Right lung (tissue), 10 donors: Measurements from ENCODE around the gene KANK2. TPM values are rescaled to one million over a fixed set of nuclear protein-coding genes. Genes with fewer than 3 reads are reported as not detected.

Source experiments
- DNase-seq, 2 donors: peaks; one replicate each; pipeline ENCODE4 v3.0.0-alpha.2; 2013
- long read RNA-seq, 8 donors: transcript quantifications; one replicate each; lab custom pipeline, GENCODE V29; 2026
- polyA plus RNA-seq, 5 donors: library from polyadenylated mRNA; unstranded; fragments of 120-200 nt; gene quantifications; one replicate each; pipeline versions ENCODE4 v1.2.1 to v1.2.3, GENCODE V29; 2013; ENCODE audit warnings: inconsistent platforms in 1 of 5, low replicate concordance in 1 of 5; ENCODE audit not compliant: insufficient read length in 5 of 5, insufficient read depth in 1 of 5

The KANK2 gene
- polyA plus RNA-seq, result 100 to 1,000 TPM; 218 to 306 (median 249) TPM
- long read RNA-seq, donor 1, transcript KANK2-206 (1 exons, 1,126 nt), result major isoform, 7 of 35 reads
- long read RNA-seq, donor 1, transcript KANK2-203 (4 exons, 542 nt), result minor isoform, 5 of 35 reads
- long read RNA-seq, donor 1, partial matches to known transcripts, result 18 of 35 reads
- long read RNA-seq, donor 1, other reads (novel, unspliced or antisense), result 5 of 35 reads
- long read RNA-seq, donor 2, full-length matches to known transcripts, result 7 of 7 reads
- long read RNA-seq, donor 2, partial matches to known transcripts, result 0 of 7 reads
- long read RNA-seq, donor 2, other reads (novel, unspliced or antisense), result 0 of 7 reads
- long read RNA-seq, donor 3, full-length matches to known transcripts, result 6 of 22 reads
- long read RNA-seq, donor 3, partial matches to known transcripts, result 16 of 22 reads
- long read RNA-seq, donor 3, other reads (novel, unspliced or antisense), result 0 of 22 reads
- long read RNA-seq, donor 4, full-length matches to known transcripts, result 4 of 14 reads
- long read RNA-seq, donor 4, partial matches to known transcripts, result 5 of 14 reads
- long read RNA-seq, donor 4, other reads (novel, unspliced or antisense), result 5 of 14 reads
- long read RNA-seq, donor 5, full-length matches to known transcripts, result 13 of 24 reads
- long read RNA-seq, donor 5, partial matches to known transcripts, result 5 of 24 reads
- long read RNA-seq, donor 5, other reads (novel, unspliced or antisense), result 6 of 24 reads
- long read RNA-seq, donor 6, full-length matches to known transcripts, result 13 of 23 reads
- long read RNA-seq, donor 6, partial matches to known transcripts, result 0 of 23 reads
- long read RNA-seq, donor 6, other reads (novel, unspliced or antisense), result 10 of 23 reads
- long read RNA-seq, donor 7, full-length matches to known transcripts, result 10 of 16 reads
- long read RNA-seq, donor 7, partial matches to known transcripts, result 6 of 16 reads
- long read RNA-seq, donor 7, other reads (novel, unspliced or antisense), result 0 of 16 reads
- long read RNA-seq, donor 8, partial matches to known transcripts, result 0 of 6 reads
- long read RNA-seq, donor 8, other reads (novel, unspliced or antisense), result 0 of 6 reads

DNA sequence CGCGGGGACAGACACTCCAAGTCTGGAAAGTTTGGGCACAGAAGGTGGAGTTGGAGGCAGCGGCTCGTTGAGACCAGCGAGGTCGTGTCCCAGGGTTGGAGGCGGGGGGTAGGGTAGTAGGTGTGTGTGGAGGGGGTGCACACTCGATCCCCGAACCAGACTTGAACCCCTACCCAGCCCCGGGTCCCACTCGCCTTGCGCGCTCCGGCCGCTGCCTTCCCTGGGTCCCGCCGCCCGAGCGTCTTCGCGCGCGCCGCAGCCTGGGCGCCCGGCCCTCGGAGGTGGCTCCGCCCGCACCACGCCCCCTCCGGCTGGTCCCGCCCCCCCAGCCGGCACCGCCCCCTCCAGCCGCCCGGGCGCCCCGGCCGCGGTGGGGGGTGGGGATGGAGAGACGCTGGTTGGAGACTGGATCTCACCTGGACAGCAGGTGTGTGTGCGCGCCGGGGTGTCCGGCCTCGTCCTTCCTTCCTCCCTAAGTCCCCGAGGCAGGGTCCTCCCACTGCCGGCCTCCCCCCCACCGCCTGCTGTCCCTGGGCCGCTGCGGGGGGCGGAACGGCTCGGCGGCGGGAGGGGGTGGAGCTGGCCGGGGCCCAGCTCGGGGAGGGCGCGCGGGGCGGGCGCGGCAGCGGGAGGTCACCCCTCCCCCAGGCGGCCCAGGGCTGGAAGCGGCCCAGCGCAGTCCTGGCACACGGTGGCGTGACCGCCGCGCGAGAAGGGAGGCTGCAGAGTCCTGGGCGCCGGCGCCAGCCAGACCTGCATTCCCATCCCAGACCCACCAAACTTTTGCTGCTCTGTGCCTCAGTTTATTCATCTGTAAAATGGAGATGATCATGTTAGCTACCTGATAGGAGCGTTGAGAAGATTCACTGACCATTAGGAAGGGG is at the start of gene KANK2:
Gene KANK2, minus strand, starts transcription at position 255 of the 884 bp plus-strand sequence. CDS start 3,034 bp downstream, outside the sequence.
- DNase-seq, result peak; percentile 86 to 89

DNA sequence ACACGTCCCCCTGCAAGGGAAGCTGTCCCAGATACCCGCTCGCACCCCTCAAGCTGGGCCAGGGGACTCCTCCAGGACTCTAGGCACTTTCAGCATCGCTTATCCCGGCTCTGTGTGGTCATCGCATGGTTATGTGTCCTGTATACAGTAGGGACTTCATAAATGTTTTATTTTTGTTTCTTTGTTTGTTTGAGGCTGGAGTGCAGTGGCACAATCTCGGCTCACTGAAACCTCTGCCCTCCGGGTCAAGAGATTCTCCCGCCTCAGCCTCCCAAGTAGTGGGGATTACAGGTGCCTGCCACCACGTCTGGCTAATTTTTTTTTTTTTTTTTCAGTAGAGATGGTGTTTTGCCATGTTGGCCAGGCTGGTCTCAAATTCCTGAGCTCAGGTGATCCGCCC is 49.6 kb upstream of the KANK2 start:
- DNase-seq, result no peak

DNA sequence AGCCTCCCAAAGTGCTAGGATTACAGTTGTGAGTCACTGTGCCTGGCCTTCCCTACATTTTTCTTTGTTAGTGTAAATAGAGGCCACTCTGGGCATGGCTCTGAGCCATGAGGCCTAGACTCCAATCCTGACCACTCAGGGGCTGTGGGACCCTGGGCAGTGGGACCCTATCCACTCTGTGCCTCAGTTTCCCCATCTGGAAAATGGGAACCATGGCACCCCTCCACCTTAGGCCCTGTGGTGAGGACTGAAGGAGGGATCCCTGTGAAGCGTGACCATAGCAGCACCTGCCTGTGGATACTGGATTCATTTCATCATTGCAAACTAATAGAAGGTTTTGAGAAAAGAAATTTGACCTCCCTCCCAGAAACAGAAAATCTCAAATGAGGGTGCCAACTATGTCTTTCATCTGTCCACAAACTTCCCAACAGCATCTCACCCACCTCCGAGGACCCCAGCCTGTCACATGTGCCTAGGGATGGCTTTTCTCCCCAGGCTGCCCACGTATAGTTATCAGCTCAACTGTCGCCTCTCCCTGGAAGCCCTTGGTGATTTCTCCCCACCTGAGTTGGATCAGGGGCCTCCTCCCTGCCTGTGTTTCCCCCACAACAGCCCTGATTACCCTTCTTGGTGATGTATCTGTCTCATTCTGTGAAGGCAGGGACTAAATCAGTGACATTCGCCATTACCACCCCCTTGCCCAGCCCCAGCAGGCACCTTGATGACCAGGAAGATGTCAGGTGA is 47.7 kb upstream of the KANK2 start:
- no peak for DNase-seq

DNA sequence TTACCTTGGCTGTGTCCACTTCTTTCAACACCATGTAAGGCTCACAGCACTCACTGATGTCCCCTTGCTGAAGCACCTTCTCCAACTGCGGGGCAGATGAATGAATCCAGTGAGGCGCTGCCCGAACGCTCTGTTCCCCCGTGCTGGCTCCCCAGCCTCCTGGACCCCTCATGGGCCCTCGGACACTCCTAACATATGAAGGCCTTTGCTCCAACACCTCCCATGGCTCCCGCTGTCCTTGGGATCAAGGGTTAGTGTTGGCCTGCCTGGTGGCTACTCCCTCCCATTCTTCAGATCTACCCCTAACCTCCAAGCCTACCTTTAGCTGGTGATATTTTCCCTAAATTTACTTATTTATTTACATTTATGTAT is 46.4 kb upstream of the KANK2 start:
- no peak for DNase-seq

DNA sequence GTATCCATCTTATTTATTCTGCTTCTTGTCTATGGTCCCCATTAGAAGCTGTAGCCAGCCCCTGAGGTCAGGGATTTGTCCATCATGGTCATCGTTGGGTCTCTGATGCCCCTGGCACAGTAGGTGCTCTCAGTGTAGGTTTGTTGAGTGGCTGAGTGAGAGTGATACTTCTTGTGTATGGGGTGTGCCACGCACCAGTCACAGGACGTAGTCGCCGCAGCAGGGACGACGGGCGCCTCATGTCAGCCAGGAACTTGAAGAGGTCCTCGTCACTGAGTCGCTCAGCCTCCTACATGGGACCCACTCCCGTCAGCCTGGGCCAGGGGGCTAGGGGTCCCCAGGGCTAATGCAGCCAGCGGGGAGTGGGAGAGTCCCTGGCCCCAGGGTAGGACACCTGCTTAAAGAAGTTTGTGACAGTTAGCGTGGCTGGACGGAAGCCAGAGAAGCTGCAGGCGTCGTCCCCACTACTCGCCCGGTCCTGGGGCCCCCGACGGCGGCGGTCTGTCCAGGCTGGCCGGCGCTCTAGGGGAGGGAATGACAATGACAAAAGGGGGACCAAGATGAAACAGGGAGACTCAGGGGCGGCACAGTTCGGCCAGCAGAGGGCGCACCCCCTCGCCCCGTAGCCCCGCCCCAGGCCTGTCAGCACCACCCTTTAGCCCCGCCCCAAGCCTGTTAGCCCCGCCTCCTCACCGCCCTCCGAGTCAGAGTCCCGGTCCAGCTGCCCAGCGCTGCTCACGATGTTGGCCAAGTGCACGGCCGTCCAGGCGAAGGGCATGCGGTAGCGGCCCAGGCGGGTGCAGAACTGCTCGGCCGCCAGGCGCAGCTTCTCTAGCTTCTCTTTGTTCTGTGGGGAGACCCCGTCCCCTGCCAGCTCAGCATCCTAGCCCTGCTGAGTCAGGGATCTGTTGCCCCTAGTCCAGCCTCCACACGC is 45.8 kb upstream of the KANK2 start:
- DNase-seq, result peak; percentile 77 to 83

DNA sequence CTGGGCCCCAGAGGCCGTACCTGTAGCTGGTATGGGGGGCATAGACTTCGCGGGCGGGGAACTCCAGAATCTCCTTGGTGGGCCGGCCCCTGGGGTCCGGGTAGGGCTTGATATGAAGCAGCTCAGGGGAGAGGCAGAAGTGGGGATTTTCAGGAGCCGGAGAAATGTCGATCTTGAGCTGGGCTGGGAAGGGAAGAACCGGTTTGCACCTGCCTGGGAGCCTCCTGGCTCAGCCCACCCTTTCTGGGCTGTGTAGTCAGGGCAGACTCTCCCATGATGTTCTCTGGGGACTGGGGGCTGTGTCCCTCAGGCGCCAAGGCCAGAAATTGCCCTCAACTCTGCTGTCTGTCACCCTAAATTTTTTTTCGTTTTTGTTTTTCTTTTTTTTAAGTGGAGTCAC is 44.7 kb upstream of the KANK2 start:
- no peak for DNase-seq

DNA sequence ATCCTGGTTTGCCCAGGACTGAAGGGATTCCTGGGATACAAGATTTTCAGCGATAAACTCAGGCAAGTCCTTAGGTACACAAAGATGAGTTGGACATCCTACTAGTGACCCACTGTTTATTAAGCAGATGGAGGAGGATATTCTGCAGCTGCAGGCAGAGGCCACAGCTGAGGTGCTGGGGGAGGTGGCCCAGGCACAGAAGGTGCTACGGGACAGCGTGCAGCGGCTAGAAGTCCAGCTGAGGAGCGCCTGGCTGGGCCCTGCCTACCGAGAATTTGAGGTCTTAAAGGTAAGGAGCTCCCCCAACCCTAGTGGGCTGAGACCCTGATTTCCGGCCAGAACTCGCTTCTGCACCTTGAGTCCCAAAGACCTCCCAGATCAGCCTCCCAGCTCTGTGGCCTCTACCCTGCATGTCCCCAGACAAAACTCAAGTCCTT is 42.7 kb upstream of the KANK2 start:
- DNase-seq, result no peak

DNA sequence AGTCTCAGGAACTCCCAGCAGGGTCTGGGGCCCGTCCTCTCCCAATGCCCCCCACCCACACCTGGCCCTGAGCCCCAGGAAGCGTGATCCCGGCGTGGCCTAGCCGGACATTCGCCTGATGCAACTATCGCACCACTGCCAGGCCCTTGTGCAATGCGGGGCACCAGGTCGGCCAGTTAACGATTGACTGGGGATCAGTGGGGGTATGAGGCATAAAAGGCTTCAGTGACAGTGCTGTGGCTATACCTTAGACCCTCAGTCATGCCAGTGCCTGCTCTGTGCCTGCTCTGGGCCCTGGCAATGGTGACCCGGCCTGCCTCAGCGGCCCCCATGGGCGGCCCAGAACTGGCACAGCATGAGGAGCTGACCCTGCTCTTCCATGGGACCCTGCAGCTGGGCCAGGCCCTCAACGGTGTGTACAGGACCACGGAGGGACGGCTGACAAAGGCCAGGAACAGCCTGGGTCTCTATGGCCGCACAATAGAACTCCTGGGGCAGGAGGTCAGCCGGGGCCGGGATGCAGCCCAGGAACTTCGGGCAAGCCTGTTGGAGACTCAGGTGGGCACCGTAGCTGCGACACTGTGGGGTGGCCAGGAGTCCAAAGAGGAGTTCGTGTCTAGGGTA is 42.1 kb upstream of the KANK2 start, which contains the start of gene ANGPTL8:
Gene ANGPTL8, plus strand, starts transcription at position 243 of the 624 bp plus-strand sequence. Its CDS starts 19 bp downstream, at position 262.
- DNase-seq, result no peak

DNA sequence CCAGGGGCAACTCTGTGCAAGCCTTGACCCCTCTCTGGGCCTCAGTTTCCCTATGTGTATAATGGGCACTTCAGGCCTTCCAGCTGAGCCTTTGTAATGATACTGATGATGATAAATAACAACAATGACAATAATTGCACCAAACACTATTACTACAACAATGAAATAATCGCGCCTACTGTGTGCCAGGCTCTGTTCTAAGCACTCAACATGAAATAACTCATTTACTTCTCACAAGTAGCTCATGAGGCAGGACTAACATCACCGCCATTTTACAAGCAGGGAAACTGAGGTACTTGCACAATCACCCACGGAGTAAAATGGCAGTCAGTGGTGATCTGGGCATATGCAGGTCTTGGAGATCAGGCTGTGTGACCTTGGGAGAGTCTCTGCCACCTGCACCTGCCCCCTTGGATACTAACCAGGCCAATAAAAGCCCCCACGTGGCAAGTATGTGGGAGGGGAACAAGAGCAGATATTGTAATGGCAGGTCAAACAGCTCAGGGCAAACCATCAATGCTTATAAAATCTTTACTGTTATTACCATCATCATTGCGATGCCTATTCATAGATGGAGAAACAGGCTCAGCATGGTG is 41.5 kb upstream of the KANK2 start:
- no peak for DNase-seq

DNA sequence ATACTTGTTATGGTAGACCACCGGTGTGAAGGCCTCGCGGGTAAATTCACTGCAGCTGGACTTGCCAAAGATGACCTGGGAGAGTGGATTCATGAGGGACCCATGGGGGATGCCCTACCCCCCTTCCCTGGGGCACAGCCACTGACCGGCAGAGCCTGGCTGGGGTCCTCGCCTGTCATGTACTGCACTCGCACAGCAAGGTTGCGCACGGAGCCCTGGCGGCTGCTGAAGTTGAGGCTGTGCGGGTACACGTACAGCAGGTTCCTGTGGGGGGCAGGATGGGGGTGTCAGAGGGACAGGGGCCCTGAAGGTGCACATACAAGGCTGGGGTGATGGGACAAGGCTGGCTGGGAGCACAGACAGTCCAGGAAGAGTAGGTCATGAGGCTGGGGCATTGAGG is 40.7 kb upstream of the KANK2 start:
- no peak for DNase-seq

DNA sequence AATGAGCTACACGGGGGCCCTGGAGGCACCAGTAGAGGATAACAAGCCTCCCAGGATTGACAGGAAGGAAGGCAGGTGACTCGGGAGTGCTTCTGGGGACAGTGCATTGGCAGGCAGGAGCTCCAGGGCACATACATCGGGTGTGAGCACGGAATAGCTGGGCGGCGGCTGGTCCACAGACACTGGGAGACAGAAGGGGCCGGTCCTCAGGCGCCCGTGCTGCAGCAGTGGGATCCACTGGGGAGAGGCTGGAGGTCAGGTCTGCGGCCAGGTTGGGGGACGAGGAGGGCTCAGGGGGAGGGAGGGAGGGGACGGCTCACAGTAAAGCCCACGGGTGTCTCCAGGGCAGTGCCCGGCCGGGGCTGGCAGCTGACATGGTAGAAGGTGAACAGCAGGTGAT is 40.0 kb upstream of the KANK2 start:
- DNase-seq, result no peak

DNA sequence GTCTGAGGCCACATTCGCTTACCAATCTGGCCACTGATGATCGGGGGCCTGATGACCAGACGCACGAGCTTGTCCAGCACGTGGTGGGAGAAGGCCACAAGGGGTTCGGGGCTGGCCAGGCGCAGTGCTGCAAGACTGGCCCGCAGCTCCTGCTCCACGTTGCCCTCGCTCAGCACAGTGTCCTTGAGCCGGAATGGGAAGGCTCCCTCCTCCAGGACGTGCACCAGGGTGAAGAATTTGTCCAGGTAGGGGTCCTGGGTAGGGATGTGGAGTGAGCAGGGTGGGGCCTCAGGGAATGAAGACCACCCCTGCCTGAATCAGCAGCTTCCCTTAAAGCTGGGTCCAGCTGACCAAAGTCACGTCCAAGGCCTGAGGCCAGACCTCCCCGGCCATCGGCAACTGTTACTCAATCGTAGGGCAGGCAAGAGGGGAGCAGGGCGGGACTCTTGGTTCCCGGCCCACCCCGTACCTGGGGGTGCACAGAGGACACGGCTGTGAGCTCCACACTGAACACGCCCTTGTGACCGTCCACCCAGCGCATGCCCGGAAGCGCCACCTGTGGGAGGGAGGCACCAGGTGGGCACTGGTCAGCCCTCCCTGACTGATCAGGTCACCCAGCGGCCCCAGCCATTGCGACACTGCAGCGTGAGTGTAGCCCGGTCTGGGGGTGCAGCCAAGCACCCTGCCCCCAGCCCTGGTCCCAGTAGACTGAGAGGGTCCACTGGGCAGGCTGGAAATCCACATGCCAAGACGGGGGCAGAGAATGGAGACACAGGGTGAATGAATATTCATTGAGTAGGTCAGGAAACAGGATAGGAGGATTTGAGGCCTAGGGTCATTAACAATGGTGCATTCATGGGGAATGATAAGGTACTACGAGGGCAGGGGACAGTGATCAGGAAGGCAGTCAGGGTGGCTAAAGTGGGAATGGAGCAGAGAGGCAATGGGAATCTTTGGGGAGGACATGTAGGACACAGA is 39.3 kb upstream of the KANK2 start:
- no peak for DNase-seq

DNA sequence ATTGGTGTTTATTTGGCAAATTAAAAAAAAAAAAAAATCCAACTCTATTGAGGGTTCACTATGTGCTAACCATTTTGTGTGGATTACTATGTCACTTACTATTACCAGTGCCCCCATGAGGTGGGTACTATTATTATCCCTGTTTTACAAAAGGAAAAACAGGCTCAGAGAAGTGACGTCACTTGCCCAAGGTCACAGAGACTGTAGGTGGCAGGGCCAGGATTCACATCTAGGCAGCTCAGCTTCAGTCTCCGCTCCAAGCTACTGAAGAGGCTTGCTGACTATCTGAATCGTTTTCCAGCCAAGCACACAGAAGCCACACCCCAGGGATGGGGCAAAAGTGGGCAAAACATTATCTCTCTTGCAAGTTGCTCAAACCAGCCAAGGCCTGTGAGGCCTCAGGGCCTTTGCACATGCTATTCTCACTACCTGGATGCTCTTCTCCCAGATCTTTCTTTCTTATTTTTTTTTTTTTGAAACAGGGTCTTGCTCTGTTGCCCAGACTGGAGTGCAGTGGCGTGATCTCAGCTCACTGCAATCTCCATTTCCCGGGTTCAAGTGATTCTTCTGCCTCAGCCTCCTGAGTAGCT is 37.2 kb upstream of the KANK2 start:
- DNase-seq, result no peak

DNA sequence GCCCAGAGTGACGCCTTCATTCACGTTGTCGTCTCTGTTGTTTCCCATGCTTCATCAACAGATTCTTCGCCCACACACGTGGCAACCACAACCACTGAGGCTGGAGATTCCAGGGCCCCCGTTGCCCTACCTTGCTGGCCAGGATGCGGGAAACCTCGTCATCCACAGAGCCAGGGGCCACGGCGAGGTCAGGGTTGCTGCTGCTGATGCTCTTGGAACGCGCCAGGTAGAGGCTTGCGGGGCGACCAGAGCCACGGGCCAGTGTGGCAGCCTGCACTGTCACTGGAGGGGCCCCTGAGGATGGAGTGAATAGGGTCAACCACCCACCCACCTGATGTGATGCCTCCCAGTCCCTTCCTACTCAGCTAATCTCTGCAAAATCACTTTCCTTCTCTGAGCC is 35.7 kb upstream of the KANK2 start:
- no peak for DNase-seq

DNA sequence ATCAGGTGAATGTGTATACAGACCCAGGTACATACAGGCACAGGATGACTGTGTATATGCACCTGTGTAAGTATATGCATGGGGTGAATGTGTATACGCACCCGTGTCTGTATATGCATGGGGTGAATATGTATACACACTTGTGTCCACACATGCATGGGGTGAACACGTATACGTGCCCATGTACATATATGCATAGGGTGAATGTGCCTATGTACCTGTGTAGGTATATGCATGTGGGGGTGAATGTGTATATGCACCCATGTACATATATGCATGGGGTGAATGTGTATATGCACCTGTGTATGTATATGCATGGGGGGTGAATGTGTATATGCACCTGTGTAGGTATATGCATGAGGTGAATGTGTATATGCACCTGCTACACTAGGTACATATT is 35.2 kb upstream of the KANK2 start:
- no peak for DNase-seq

DNA sequence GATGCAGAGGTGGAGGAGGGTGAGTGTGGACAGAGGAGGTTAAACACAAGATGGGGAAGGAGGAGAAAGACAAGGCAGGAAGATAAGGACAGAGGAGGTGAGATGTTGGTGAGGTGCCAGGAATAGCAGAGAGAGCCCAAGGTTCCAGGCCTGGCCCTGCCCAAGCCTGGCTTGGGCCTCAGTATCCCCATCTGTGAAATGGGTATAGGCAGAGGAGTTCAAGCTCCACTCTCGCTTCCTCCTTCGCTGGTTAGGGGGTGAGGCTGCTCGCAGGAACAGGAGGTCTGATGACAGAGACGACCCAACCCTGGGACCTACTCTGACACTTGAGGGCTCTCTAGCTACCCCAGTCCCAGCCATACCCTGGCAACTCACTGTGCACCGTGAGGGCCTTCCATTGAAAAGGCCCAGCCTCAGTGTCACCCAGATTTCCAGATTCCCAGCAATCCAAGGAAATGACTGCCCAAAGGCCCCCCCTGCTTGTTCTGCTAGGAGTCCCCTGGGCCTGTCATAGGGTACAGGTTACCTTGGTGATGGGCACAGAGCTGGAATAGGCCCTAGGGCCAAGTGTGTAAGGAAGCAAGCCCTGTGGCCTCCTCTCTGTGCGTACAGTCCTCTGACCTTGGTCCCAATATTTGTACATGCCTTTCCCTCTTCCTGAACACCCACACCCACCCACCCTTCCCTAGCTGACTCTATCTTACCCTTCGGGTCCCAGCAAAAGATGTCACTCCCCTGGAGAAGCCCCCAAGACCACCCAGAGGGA is 33.5 kb upstream of the KANK2 start:
- no peak for DNase-seq
